PC-9 (cell line): Measurements from ENCODE around the gene GRIFIN.

Experiments
- CTCF ChIP-seq: fragments of 200-600 bp; sonication (generic); conservative IDR thresholded peaks from 2 replicates; pipeline ENCODE4 v1.6.1; 2017; ENCODE audit warnings: mixed run types, antibody characterized with exemption, mild to moderate bottlenecking, moderate library complexity
- EZH2 ChIP-seq: fragments of 200-600 bp; sonication (generic); IDR thresholded peaks from 2 replicates; pipeline ENCODE4 v1.8.0; 2017; ENCODE audit warnings: antibody characterized with exemption, low read depth

- TF ChIP-seq CTCF, result no peak
- TF ChIP-seq EZH2, result no peak
These were observed 7.3 kb upstream of the GRIFIN start for GRCh38 chr7:2483494-2483893.
